Stomach (tissue), 9 donors: ENCODE measurements around the gene TMA7B. TPM values are rescaled to one million over a fixed set of nuclear protein-coding genes. Genes with fewer than 3 reads are reported as not detected.

Experiments
- DNase-seq, 2 donors: peaks; one replicate each; pipeline versions ENCODE4 v3.0.0 to v3.0.0-alpha.2; 2013 to 2019
- H3K27ac ChIP-seq, 5 donors: fragments of 200-600 bp in 4 of 5; sonication (generic) in 4 of 5; one replicate each; pipeline ENCODE4 v1.5.1; 2013 to 2019; ENCODE audit warnings: mild to moderate bottlenecking in 1 of 5, moderate library complexity in 1 of 5
- H3K27me3 ChIP-seq, 3 donors: fragments of 200-600 bp; sonication (generic); one replicate each; pipeline ENCODE4 v1.5.1; 2017 to 2019; ENCODE audit warnings: mixed run types in 1 of 3
- H3K36me3 ChIP-seq, 4 donors: fragments of 200-600 bp; sonication (generic); 1 replicate in 3 of 4; 2 replicates in 1 of 4; pipeline ENCODE4 v1.5.1; 2016 to 2019
- H3K4me1 ChIP-seq, 4 donors: fragments of 200-600 bp; sonication (generic); one replicate each; pipeline ENCODE4 v1.5.1; 2016 to 2019
- H3K4me3 ChIP-seq, 4 donors: fragments of 200-600 bp; sonication (generic) in 3 of 4; one replicate each; pipeline ENCODE4 v1.5.1; 2016 to 2019; ENCODE audit warnings: mild to moderate bottlenecking in 1 of 4
- H3K9me3 ChIP-seq, 4 donors: fragments of 200-600 bp; sonication (generic); one replicate each; pipeline ENCODE4 v1.5.1; 2016 to 2019
- CTCF ChIP-seq, 7 experiments: fragments of 450-650 bp in 4 of 7; fragments of 200-600 bp in 3 of 7; sonication (generic) in 3 of 7; IDR thresholded peaks; one replicate each; pipeline ENCODE4 v1.5.1; 2016 to 2019; ENCODE audit warnings: antibody characterized with exemption in 7 of 7, control low read depth in 2 of 7, mild to moderate bottlenecking in 1 of 7
- EP300 ChIP-seq: sonication (generic); formaldehyde crosslinking; IDR thresholded peaks from one replicate; pipeline ENCODE4 v1.6.1; 2017; ENCODE audit warnings: antibody characterized with exemption
- POLR2A ChIP-seq, 4 donors: fragments of 450-650 bp; IDR thresholded peaks; one replicate each; pipeline ENCODE4 v1.6.1; 2016; ENCODE audit warnings: antibody characterized with exemption in 4 of 4, control low read depth in 2 of 4, mild to moderate bottlenecking in 1 of 4, moderate library complexity in 1 of 4
- POLR2AphosphoS5 ChIP-seq, 3 donors: sonication (generic); formaldehyde crosslinking; IDR thresholded peaks; one replicate each; pipeline ENCODE4 v1.6.1; 2016; ENCODE audit warnings: antibody characterized with exemption in 3 of 3
- WGBS, 5 donors: extraction: QIAGEN DNeasy Blood & Tissue Kit in 3 of 5; methylation state at CpG; one replicate each; pipeline versions ENCODE4 v1.1.5 to v1.1.7; 2013 to 2018; 5-methylcytosine and 5-hydroxymethylcytosine counted together
- intact Hi-C: fragments of 100-400 bp; cut with DNase I; formaldehyde crosslinking; loops from one replicate; pipeline ENCODE4 v1.15.1; 2023; ENCODE audit warnings: low total_unique reads
- polyA plus RNA-seq, 3 donors: library from polyadenylated mRNA; stranded (reverse); fragments of 200-250 nt; gene quantifications; one replicate each; pipeline ENCODE4 v1.2.3, GENCODE V29; 2013
- total RNA-seq, 5 donors: library from RNA; depleted of rRNA; stranded (reverse); fragments of >200 nt; gene quantifications; one replicate each; pipeline versions ENCODE4 v1.1.0 to v1.2.3, GENCODE V29; 2014 to 2016
- donor health status: healthy with polysubstance abuse.
- donor health status: Bipolar disorder and iron deficiency.
- donor health status: healthy.

TMA7B gene
- total and polyA plus RNA-seq, 8 donors: 1.1 to 1.3 TPM; not detected in 6

GRCh38 chr22:39960791-39961746, 872 bp downstream of the TMA7B start:
- peaks cover 0 to 24% (median 3%) of the 10 kb centered on the region in 4 donors for H3K4me1 ChIP-seq
- TF ChIP-seq CTCF (IDR thresholded peaks at IDR 0.05) (no peak), POLR2A (IDR thresholded peaks at IDR 0.05) (no peak), POLR2AphosphoS5 (IDR thresholded peaks at IDR 0.05) (no peak), EP300 (no peak)
- no peaks in the 10 kb centered on the region for H3K9me3 ChIP-seq
- intact Hi-C loops: no loop called here
- H3K27ac ChIP-seq: peak overlapping the region in 3 of 5 donors; percentile 25 to 66 (median 52)
- H3K4me3 ChIP-seq: no peak overlapping the region
- 66 to 81% (median 78%) methylated on average over 13 of the region's 13 CpGs for WGBS, 5 donors
- no peaks in the 10 kb centered on the region for H3K36me3 ChIP-seq
- peak; percentile 40 to 52 for DNase-seq
- H3K27me3 ChIP-seq: no peaks in the 10 kb centered on the region

GRCh38 chr22:39962071-39962470, 1.9 kb downstream of the TMA7B start:
- peak overlapping the region in 2 of 5 donors; percentile 40 to 52 for H3K27ac ChIP-seq
- H3K4me3 ChIP-seq: no peak overlapping the region
- peaks cover 0 to 34% (median 4%) of the 10 kb centered on the region in 4 donors for H3K4me1 ChIP-seq
- intact Hi-C loops: no loop called here
- DNase-seq: no peak
- H3K27me3 ChIP-seq: no peaks in the 10 kb centered on the region
- H3K36me3 ChIP-seq: no peaks in the 10 kb centered on the region
- no peak for TF ChIP-seq CTCF (IDR thresholded peaks at IDR 0.05)
- TF ChIP-seq EP300: no peak
- no peak for TF ChIP-seq POLR2AphosphoS5 (IDR thresholded peaks at IDR 0.05)
- no peak for TF ChIP-seq POLR2A (IDR thresholded peaks at IDR 0.05)
- 86 to 96% (median 93%) methylated on average over 9 of the region's 9 CpGs for WGBS, 5 donors
- H3K9me3 ChIP-seq: no peaks in the 10 kb centered on the region

- Histone ChIP-seq H3K27ac (no peak overlapping the region), H3K4me1 (peaks cover 9 to 42% (median 14%) of the 10 kb centered on the region in 4 donors), H3K36me3 (no peaks in the 10 kb centered on the region), H3K27me3 (peaks cover 0 to 17% (median 0%) of the 10 kb centered on the region in 3 donors), H3K9me3 (no peaks in the 10 kb centered on the region), H3K4me3 (no peak overlapping the region)
- no peak for DNase-seq
- intact Hi-C loops: no loop called here
- WGBS, 5 donors: 74 to 84% (median 81%) methylated on average over 5 of the region's 5 CpGs
- TF ChIP-seq POLR2AphosphoS5 (IDR thresholded peaks at IDR 0.05) (no peak), POLR2A (IDR thresholded peaks at IDR 0.05) (no peak), EP300 (no peak), CTCF (IDR thresholded peaks at IDR 0.05) (no peak)
Measured at GRCh38 chr22:39965748-39966147, 5.6 kb downstream of the TMA7B start.

- peaks cover 0 to 23% (median 0%) of the 10 kb centered on the region in 3 donors for H3K27me3 ChIP-seq
- intact Hi-C loops: no loop called here
- TF ChIP-seq CTCF (IDR thresholded peaks at IDR 0.05): no peak
- no peak for TF ChIP-seq POLR2A (IDR thresholded peaks at IDR 0.05)
- no peak for TF ChIP-seq POLR2AphosphoS5 (IDR thresholded peaks at IDR 0.05)
- TF ChIP-seq EP300: no peak
- H3K4me1 ChIP-seq: peaks cover 9 to 42% (median 14%) of the 10 kb centered on the region in 4 donors
- DNase-seq: no peak
- WGBS, 5 donors: 78 to 92% (median 89%) methylated on average over 2 of the region's 2 CpGs
- peak overlapping the region in 2 of 5 donors; percentile 63 to 68 for H3K27ac ChIP-seq
- H3K4me3 ChIP-seq: no peak overlapping the region
- H3K36me3 ChIP-seq: no peaks in the 10 kb centered on the region
- no peaks in the 10 kb centered on the region for H3K9me3 ChIP-seq
Measured at GRCh38 chr22:39966470-39966869, 6.3 kb downstream of the TMA7B start.
